Spleen (tissue), 11 donors: ENCODE measurements around the gene KLRB1. TPM values are rescaled to one million over a fixed set of nuclear protein-coding genes. Genes with fewer than 3 reads are reported as not detected.
"Not testable (repeated sequence)": the region's sequence is repeated elsewhere in the genome, so short reads cannot be mapped to it uniquely, and the experiment has no call there.

Experiments
- DNase-seq: peaks from one replicate; pipeline ENCODE4 v3.0.0-alpha.2; 2020
- H3K27ac ChIP-seq, 8 donors: fragments of 200-600 bp; sonication (generic) in 7 of 8; 1 replicate in 4 of 8; 2 replicates in 4 of 8; pipeline versions ENCODE4 v1.5.0 to v1.8.0; 2016 to 2021; ENCODE audit warnings: inconsistent platforms in 4 of 8, mild to moderate bottlenecking in 4 of 8, moderate library complexity in 1 of 8
- H3K27me3 ChIP-seq, 7 donors: fragments of 200-600 bp; sonication (generic) in 6 of 7; replicated peaks in 1 of 7; 1 replicate in 4 of 7; 2 replicates in 3 of 7; pipeline versions ENCODE4 v1.5.0 to v1.8.0; 2016 to 2021; ENCODE audit warnings: inconsistent platforms in 3 of 7, mild to moderate bottlenecking in 1 of 7
- H3K36me3 ChIP-seq, 6 donors: fragments of 200-600 bp; sonication (generic) in 5 of 6; 1 replicate in 4 of 6; 2 replicates in 2 of 6; pipeline versions ENCODE4 v1.5.0 to v1.8.0; 2016 to 2021; ENCODE audit warnings: inconsistent platforms in 2 of 6
- H3K4me1 ChIP-seq, 6 donors: fragments of 200-600 bp; sonication (generic) in 5 of 6; 1 replicate in 3 of 6; 2 replicates in 3 of 6; pipeline versions ENCODE4 v1.5.0 to v1.8.0; 2016 to 2021; ENCODE audit warnings: inconsistent platforms in 3 of 6
- H3K4me3 ChIP-seq, 8 donors: fragments of 200-600 bp; sonication (generic) in 7 of 8; 1 replicate in 4 of 8; 2 replicates in 4 of 8; pipeline versions ENCODE4 v1.5.0 to v1.8.0; 2016 to 2021; ENCODE audit warnings: inconsistent platforms in 4 of 8, mild to moderate bottlenecking in 4 of 8, moderate library complexity in 2 of 8
- H3K9me3 ChIP-seq, 8 donors: fragments of 200-600 bp; sonication (generic) in 7 of 8; 1 replicate in 4 of 8; 2 replicates in 4 of 8; pipeline versions ENCODE4 v1.5.0 to v1.8.0; 2016 to 2021; ENCODE audit warnings: inconsistent platforms in 4 of 8
- POLR2A ChIP-seq, 3 donors: fragments of 450-650 bp; IDR thresholded peaks; one replicate each; pipeline ENCODE4 v1.5.1; 2017; ENCODE audit warnings: antibody characterized with exemption in 3 of 3, mild to moderate bottlenecking in 1 of 3
- POLR2AphosphoS5 ChIP-seq, 3 donors: sonication (generic); formaldehyde crosslinking; IDR thresholded peaks; one replicate each; pipeline ENCODE4 v1.5.1; 2017; ENCODE audit warnings: antibody characterized with exemption in 3 of 3
- WGBS, 5 donors: extraction: QIAGEN DNeasy Blood & Tissue Kit in 3 of 5; methylation state at CpG; one replicate each; pipeline versions ENCODE4 v1.1.5 to v1.1.7; 2013 to 2018; 5-methylcytosine and 5-hydroxymethylcytosine counted together
- intact Hi-C: fragments of 100-400 bp; cut with DNase I; formaldehyde crosslinking; loops from one replicate; pipeline ENCODE4 v1.15.0; 2023; ENCODE audit warnings: low total_unique reads
- polyA plus RNA-seq, 3 donors: library from polyadenylated mRNA; stranded (reverse); fragments of 200-250 nt; gene quantifications; one replicate each; pipeline ENCODE4 v1.2.1, GENCODE V29; 2013
- total RNA-seq, 7 donors: library from RNA; depleted of rRNA in 3 of 7; stranded (reverse); fragments of >200 nt in 3 of 7; fragmentation: NEBNext Ultra II Directional in 4 of 7; extraction: Animal tissue kit (Norgen Biotek cat#: 25700) in 4 of 7; gene quantifications; one replicate each; pipeline versions ENCODE4 v1.1.0 to v1.2.1, GENCODE V29; 2016 to 2021
- TF ChIP-seq, protein P1 (sequence below), 11 experiments: fragments of 200-600 bp in 7 of 11; fragments of 450-650 bp in 4 of 11; sonication (generic) in 4 of 11; IDR thresholded peaks in 8 of 11; conservative IDR thresholded peaks in 3 of 11; 1 replicate in 7 of 11; 2 replicates in 4 of 11; pipeline versions ENCODE4 v1.4.0 to v1.8.0; 2016 to 2021; ENCODE audit warnings: antibody characterized with exemption in 11 of 11, inconsistent platforms in 4 of 11, mild to moderate bottlenecking in 1 of 11
- donor health status: healthy with polysubstance abuse.
- donor health status: DM: no; HTN: no; CAD: no; lungs with moderate emphysema.
- donor health status: DM: no; HTN: no; CAD: no.
- donor health status: Bipolar disorder and iron deficiency.
- donor health status: healthy.
- donor health status: DM: no; HTN: no; CAD: no.
- donor health status: DM: yes; HTN: yes; CAD: no.

KLRB1 gene
- total and polyA plus RNA-seq, 10 donors = 4.9 to 28.2 (median 14.1) TPM

DNA sequence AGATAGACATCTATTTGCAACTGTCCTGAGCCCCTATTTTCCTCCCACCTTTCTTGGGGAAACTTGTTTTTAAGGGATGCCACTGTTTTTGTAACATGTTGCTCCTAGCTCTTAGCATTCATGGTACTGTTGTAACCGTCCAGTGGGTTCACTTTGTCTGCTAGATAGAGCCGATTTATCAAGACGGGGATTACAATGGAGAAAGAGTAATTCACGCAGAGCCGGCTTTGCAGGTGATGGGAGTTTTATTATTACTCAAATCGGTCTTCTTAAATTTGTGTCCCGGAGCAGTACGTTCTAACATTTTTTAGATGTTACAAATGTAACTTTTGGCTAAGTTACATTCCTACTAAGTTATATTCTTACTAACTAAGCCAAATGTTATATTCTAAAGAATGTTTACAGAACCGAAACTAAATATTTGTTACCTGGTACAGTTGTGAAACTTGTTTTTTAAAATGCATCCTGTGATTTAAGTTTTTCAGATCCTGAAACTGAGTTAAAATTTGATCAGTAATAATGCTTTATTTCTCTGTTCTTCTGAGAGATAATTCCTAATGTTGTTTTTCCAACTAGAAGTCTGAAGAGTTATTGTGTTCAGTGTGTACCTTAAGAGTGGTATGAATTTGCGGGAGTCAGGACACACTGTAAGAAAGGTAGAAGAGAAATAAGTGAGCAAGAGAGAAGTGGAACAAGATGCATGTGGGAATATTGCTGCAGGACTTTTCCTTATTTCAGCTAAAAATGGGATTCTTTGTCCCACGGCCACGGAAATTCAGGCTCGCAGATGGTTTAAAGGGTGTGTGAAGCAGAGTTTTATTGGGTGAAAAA lies 41.2 kb upstream of the KLRB1 start:
- peak overlapping the region; percentile 87 to 97 (median 96) for H3K27ac ChIP-seq
- no peak for DNase-seq
- intact Hi-C loops = loop anchor here (10.0 kb wide), 1 partner anchor 314 kb away; no protein-coding TSS in a partner anchor

DNA sequence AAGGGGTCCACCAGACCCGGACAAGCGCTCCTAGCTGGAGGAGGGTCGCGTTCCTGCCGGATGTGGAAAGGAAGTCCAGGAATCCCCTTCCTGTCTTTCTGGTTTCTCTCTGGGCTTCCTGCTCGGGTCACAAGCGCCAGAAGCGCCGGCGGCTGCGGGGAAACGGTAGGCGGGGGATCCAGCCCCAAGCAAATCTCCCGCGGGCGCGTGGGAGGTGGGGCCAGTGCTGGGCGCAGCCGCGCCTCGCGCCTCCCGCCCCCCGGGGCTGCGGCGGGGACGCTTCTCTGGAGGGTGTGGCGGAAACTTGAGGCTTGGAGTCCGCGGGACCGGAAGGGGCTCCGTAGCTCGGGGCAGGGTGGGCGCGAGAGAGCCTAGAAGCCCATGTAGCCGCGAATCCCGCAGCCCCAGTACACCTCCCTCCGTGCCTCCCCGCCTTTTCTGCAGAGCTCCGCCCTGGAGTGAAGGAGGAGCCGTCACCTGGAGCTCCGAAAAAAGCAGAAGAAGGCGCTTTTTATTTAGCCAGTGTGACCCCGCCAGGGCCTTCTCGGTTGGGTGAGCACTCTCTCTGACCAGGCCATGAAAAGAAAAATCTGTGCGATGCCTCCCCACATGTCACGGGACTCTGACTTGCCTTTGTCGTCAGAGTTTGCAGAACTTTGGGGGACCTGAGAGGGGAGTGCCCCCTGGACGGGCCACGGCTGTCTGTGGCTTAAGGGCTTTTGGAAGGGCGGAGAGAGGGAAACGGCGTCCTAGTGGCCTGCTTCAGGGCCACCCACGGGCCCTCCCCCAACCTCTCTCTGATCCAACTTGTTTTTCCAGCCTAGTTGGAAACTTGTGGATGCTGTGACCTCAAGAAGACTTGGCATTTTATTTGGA lies 40.3 kb upstream of the KLRB1 start:
- DNase-seq = peak; percentile 98
- Histone ChIP-seq H3K27ac (peak overlapping the region; percentile 87 to 97 (median 96)), H3K36me3 (peaks cover 0 to 2% (median 0%) of the 10 kb centered on the region in 6 donors), H3K27me3 (no peaks in the 10 kb centered on the region), H3K9me3 (peaks cover 0 to 9% (median 7%) of the 10 kb centered on the region in 8 donors), H3K4me3 (peak overlapping the region; percentile 31 to 84 (median 61)), H3K4me1 (peaks cover 15 to 64% (median 42%) of the 10 kb centered on the region in 6 donors)
- WGBS, 5 donors = 0 to 1% (median 0%) methylated on average over 48 to 55 of the region's 55 CpGs
- TF ChIP-seq POLR2AphosphoS5 (IDR thresholded peaks at IDR 0.05) (peak; percentile 93 to 96 (median 95)), POLR2A (IDR thresholded peaks at IDR 0.05) (peak; percentile 54 to 74 (median 61))
- TF ChIP-seq, protein P1, sequence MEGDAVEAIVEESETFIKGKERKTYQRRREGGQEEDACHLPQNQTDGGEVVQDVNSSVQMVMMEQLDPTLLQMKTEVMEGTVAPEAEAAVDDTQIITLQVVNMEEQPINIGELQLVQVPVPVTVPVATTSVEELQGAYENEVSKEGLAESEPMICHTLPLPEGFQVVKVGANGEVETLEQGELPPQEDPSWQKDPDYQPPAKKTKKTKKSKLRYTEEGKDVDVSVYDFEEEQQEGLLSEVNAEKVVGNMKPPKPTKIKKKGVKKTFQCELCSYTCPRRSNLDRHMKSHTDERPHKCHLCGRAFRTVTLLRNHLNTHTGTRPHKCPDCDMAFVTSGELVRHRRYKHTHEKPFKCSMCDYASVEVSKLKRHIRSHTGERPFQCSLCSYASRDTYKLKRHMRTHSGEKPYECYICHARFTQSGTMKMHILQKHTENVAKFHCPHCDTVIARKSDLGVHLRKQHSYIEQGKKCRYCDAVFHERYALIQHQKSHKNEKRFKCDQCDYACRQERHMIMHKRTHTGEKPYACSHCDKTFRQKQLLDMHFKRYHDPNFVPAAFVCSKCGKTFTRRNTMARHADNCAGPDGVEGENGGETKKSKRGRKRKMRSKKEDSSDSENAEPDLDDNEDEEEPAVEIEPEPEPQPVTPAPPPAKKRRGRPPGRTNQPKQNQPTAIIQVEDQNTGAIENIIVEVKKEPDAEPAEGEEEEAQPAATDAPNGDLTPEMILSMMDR (IDR thresholded peaks at IDR 0.05 in 8 of 11, conservative IDR thresholded peaks at IDR 0.05 in 3 of 11) = peak in 4 of 11 experiments; percentile 5 to 31 (median 14)
- intact Hi-C loops = loop anchor here (10.0 kb wide), 1 partner anchor 313 kb away; no protein-coding TSS in a partner anchor

More for the DNA sequence above, 41.2 kb upstream of the KLRB1 start:
- Histone ChIP-seq H3K4me1 (peaks cover 15 to 66% (median 50%) of the 10 kb centered on the region in 6 donors), H3K4me3 (peak overlapping the region; percentile 31 to 84 (median 61)), H3K9me3 (peaks cover 0 to 9% (median 7%) of the 10 kb centered on the region in 8 donors), H3K36me3 (peaks cover 0 to 11% (median 2%) of the 10 kb centered on the region in 6 donors), H3K27me3 (no peaks in the 10 kb centered on the region)
- TF ChIP-seq, protein P1 (IDR thresholded peaks at IDR 0.05 in 8 of 11, conservative IDR thresholded peaks at IDR 0.05 in 3 of 11) = peak in 1 of 11 experiments; percentile 2
- no peak for TF ChIP-seq POLR2AphosphoS5 (IDR thresholded peaks at IDR 0.05)
- TF ChIP-seq POLR2A (IDR thresholded peaks at IDR 0.05) = no peak
- 1 to 5% (median 2%) methylated on average over 13 of the region's 13 CpGs for WGBS, 5 donors

DNA sequence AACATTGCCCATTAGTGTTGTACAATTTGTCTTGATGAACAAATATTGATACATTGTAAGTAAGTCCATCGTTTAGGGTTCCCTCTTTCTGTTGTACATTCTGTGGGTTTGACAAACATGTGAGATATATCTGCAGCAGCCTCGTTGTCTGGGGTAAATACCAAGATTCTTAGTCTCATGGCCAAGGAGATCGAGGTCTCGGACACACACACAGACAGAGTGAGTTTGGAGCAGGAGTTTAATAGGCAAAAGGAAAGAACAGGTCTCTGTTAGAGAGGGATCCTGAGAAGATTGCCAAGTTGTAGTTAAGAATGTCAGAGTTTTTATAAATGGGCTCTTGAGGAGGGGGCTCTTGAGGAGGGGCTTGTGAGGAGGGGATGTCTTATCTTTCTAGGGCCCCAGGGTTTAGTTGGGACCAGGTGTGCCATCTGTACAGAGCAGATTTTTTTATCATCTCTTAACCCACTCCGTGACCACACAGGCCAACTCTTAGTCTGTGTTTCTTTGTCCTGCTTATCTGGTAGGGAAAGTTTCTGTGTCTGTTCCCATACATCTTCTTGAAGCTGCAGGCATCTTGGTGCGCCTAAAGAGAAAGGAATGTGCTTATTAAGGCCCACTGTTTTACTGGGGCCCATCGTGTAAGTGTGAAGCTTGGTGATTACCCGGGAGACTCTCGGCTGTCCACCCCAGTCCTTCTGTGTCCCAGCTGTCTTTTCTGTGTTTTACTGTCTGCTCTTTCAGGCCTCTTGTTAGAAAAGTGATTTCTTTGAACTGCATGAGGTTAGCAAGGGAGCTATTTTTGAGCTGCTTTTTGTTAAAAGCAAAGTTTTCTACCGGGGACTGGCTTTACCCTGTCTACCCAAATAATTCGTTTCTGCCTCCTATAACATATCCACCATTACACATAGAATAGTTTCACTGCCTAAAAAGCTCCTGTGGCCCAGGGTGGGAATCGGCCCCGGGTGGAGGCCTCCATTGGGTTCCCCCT lies 39.4 kb upstream of the KLRB1 start:
- H3K27ac ChIP-seq = peak overlapping the region; percentile 87 to 97 (median 96)
- peak overlapping the region; percentile 31 to 84 (median 61) for H3K4me3 ChIP-seq
- H3K4me1 ChIP-seq = peaks cover 9 to 59% (median 32%) of the 10 kb centered on the region in 6 donors
- H3K36me3 ChIP-seq = no peaks in the 10 kb centered on the region
- H3K9me3 ChIP-seq = peaks cover 0 to 13% (median 7%) of the 10 kb centered on the region in 8 donors
- intact Hi-C loops = loop anchor here (10.0 kb wide), 1 partner anchor 312 kb away; no protein-coding TSS in a partner anchor
- WGBS, 5 donors = 35 to 45% (median 40%) methylated on average over 13 of the region's 13 CpGs
- TF ChIP-seq, protein P1 (IDR thresholded peaks at IDR 0.05 in 8 of 11, conservative IDR thresholded peaks at IDR 0.05 in 3 of 11) = no peak
- TF ChIP-seq POLR2AphosphoS5 (IDR thresholded peaks at IDR 0.05) (no peak), POLR2A (IDR thresholded peaks at IDR 0.05) (no peak)
- H3K27me3 ChIP-seq = no peaks in the 10 kb centered on the region
- DNase-seq = no peak

DNA sequence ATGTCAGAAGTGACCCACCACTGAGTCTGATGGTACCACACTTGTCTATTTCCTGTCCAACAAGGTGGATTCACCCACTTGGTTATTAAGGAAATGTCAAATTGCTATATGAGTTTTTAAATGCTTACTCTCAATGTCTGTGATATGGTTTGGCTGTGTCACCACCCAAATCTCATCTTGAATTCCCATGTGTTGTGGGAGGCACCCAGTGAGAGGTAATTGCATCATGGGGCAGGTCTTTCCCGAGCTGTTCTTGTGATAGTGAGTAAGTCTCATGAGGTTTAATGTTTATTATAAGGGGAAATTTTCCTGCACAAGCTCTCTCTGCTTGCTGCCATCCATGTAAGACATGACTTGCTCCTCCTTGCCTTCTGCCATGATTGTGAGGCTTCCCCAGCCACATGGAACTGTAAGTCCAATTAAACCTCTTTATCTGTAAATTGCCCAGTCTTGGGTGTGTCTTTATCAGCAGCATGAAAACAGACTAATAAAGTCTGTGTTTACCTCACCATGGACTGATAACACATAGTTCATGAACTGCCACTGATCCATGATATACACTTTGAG lies 37.4 kb upstream of the KLRB1 start:
- not testable (repeated sequence) for H3K27me3 ChIP-seq, H3K4me3 ChIP-seq, H3K36me3 ChIP-seq, DNase-seq
- peak overlapping the region in 4 of 8 donors; percentile 6 to 32 (median 20) for H3K27ac ChIP-seq
- intact Hi-C loops = loop anchor here (10.0 kb wide), 1 partner anchor 310 kb away; no protein-coding TSS in a partner anchor
- H3K9me3 ChIP-seq = peaks cover 0 to 13% (median 7%) of the 10 kb centered on the region in 8 donors
- WGBS, 5 donors = 67 to 75% (median 72%) methylated on average over 1 of the region's 1 CpG
- peaks cover 6 to 40% (median 15%) of the 10 kb centered on the region in 6 donors for H3K4me1 ChIP-seq
